Thymus (tissue), 11 donors: ENCODE results near the gene MOCS3. TPM values are rescaled to one million over a fixed set of nuclear protein-coding genes. Genes with fewer than 3 reads are reported as not detected.

Experiments used
- DNase-seq, 9 donors: peaks; one replicate each; pipeline ENCODE4 v3.0.0-alpha.2; 2013; ENCODE audit warnings: low spot score in 9 of 9, low read depth in 6 of 9, missing footprints in 1 of 9
- H3K27ac ChIP-seq, 2 donors: one replicate each; pipeline ENCODE4 v1.5.1; 2013; ENCODE audit warnings: control low read depth in 1 of 2, low read depth in 1 of 2, low read length in 1 of 2, mild to moderate bottlenecking in 1 of 2, moderate library complexity in 1 of 2
- H3K27me3 ChIP-seq, 2 donors: one replicate each; pipeline ENCODE4 v1.5.1; 2013; ENCODE audit warnings: low read length in 1 of 2; ENCODE audit not compliant: control insufficient read depth in 2 of 2, insufficient read depth in 1 of 2
- H3K36me3 ChIP-seq, 2 donors: one replicate each; pipeline ENCODE4 v1.5.1; 2013; ENCODE audit warnings: low read length in 1 of 2, mild to moderate bottlenecking in 1 of 2, moderate library complexity in 1 of 2; ENCODE audit not compliant: control insufficient read depth in 2 of 2, insufficient read depth in 2 of 2
- H3K4me1 ChIP-seq, 2 donors: one replicate each; pipeline ENCODE4 v1.5.1; 2013; ENCODE audit warnings: low read length in 2 of 2; ENCODE audit not compliant: control insufficient read depth in 2 of 2, insufficient read depth in 2 of 2
- H3K4me3 ChIP-seq, 2 donors: one replicate each; pipeline ENCODE4 v1.5.1; 2013; ENCODE audit warnings: low read length in 2 of 2, control low read depth in 1 of 2, mild to moderate bottlenecking in 1 of 2
- H3K9me3 ChIP-seq, 2 donors: one replicate each; pipeline ENCODE4 v1.5.1; 2013; ENCODE audit warnings: low read length in 1 of 2, mild to moderate bottlenecking in 1 of 2; ENCODE audit not compliant: control insufficient read depth in 2 of 2, insufficient read depth in 1 of 2
- WGBS: extraction: QIAGEN DNeasy Blood & Tissue Kit; methylation state at CpG from one replicate; pipeline ENCODE4 v1.1.7; 2013; 5-methylcytosine and 5-hydroxymethylcytosine counted together
- polyA plus RNA-seq: library from polyadenylated mRNA; stranded (reverse); fragments of 200-250 nt; gene quantifications from one replicate; pipeline ENCODE4 v1.2.3, GENCODE V29; 2013
- total RNA-seq: library from RNA; stranded (reverse); fragments of 120-200 nt; gene quantifications from one replicate; pipeline ENCODE4 v1.2.4, GENCODE V29; 2013
- donor health status: healthy.

MOCS3 gene
- total and polyA plus RNA-seq, 2 donors, result 3.4 to 3.7 TPM

- H3K9me3 ChIP-seq, result no peaks in the 10 kb centered on the region
- no peak overlapping the region for H3K4me3 ChIP-seq
- no peaks in the 10 kb centered on the region for H3K36me3 ChIP-seq
- no peak for DNase-seq
- peaks cover 0 to 2% of the 10 kb centered on the region in 2 donors for H3K27me3 ChIP-seq
- H3K4me1 ChIP-seq, result no peaks in the 10 kb centered on the region
- H3K27ac ChIP-seq, result no peak overlapping the region
- WGBS, result 92% methylated on average over 4 of the region's 4 CpGs
These were observed 40.7 kb downstream of the MOCS3 start for GRCh38 chr20:50999355-50999754.

- no peaks in the 10 kb centered on the region for H3K4me1 ChIP-seq
- whole genome bisulfite sequencing, result 92% methylated on average over 20 of the region's 20 CpGs
- DNase-seq, result no peak
- H3K4me3 ChIP-seq, result no peak overlapping the region
- H3K27ac ChIP-seq, result no peak overlapping the region
- peaks cover 0 to under 1% of the 10 kb centered on the region in 2 donors for H3K27me3 ChIP-seq
- H3K9me3 ChIP-seq, result no peaks in the 10 kb centered on the region
- H3K36me3 ChIP-seq, result no peaks in the 10 kb centered on the region
These were observed 43.0 kb downstream of the MOCS3 start for GRCh38 chr20:51001430-51002265.

- DNase-seq, result no peak
- no peak overlapping the region for H3K27ac ChIP-seq
- no peaks in the 10 kb centered on the region for H3K9me3 ChIP-seq
- H3K4me1 ChIP-seq, result no peaks in the 10 kb centered on the region
- 86% methylated on average over 7 of the region's 7 CpGs for WGBS
- H3K4me3 ChIP-seq, result no peak overlapping the region
- H3K27me3 ChIP-seq, result no peaks in the 10 kb centered on the region
- no peaks in the 10 kb centered on the region for H3K36me3 ChIP-seq
These were observed 44.0 kb downstream of the MOCS3 start for GRCh38 chr20:51002633-51003032.

- WGBS, result 90% methylated on average over 21 of the region's 21 CpGs
- Histone ChIP-seq H3K27ac (no peak overlapping the region), H3K4me1 (no peaks in the 10 kb centered on the region), H3K4me3 (no peak overlapping the region), H3K36me3 (no peaks in the 10 kb centered on the region), H3K9me3 (no peaks in the 10 kb centered on the region), H3K27me3 (no peaks in the 10 kb centered on the region)
- DNase-seq, result no peak
These were observed 45.1 kb downstream of the MOCS3 start for GRCh38 chr20:51003753-51004152.

- DNase-seq, result no peak
- Histone ChIP-seq H3K9me3 (no peaks in the 10 kb centered on the region), H3K4me3 (no peak overlapping the region), H3K4me1 (no peaks in the 10 kb centered on the region), H3K27me3 (no peaks in the 10 kb centered on the region), H3K27ac (no peak overlapping the region), H3K36me3 (no peaks in the 10 kb centered on the region)
- WGBS, result 97% methylated on average over 44 of the region's 44 CpGs
These were observed 45.7 kb downstream of the MOCS3 start for GRCh38 chr20:51004305-51004727.

GRCh38 chr20:51004781-51005180 is 46.2 kb downstream of the MOCS3 start:
- 96% methylated on average over 9 of the region's 9 CpGs for WGBS
- H3K4me3 ChIP-seq, result no peak overlapping the region
- no peak overlapping the region for H3K27ac ChIP-seq
- peaks cover 0 to under 1% of the 10 kb centered on the region in 2 donors for H3K27me3 ChIP-seq
- no peaks in the 10 kb centered on the region for H3K36me3 ChIP-seq
- H3K9me3 ChIP-seq, result no peaks in the 10 kb centered on the region
- H3K4me1 ChIP-seq, result no peaks in the 10 kb centered on the region
- DNase-seq, result no peak

- H3K4me1 ChIP-seq, result no peaks in the 10 kb centered on the region
- no peak for DNase-seq
- H3K36me3 ChIP-seq, result no peaks in the 10 kb centered on the region
- H3K9me3 ChIP-seq, result no peaks in the 10 kb centered on the region
- 97% methylated on average over 7 of the region's 7 CpGs for WGBS
- peaks cover 0 to 3% of the 10 kb centered on the region in 2 donors for H3K27me3 ChIP-seq
- H3K4me3 ChIP-seq, result no peak overlapping the region
- no peak overlapping the region for H3K27ac ChIP-seq
These were observed 46.6 kb downstream of the MOCS3 start for GRCh38 chr20:51005214-51005613.

- 93% methylated on average over 5 of the region's 5 CpGs for WGBS
- no peak for DNase-seq
- Histone ChIP-seq H3K27me3 (peaks cover 0 to 3% of the 10 kb centered on the region in 2 donors), H3K4me3 (no peak overlapping the region), H3K9me3 (no peaks in the 10 kb centered on the region), H3K36me3 (no peaks in the 10 kb centered on the region), H3K4me1 (no peaks in the 10 kb centered on the region), H3K27ac (no peak overlapping the region)
These were observed 50.1 kb downstream of the MOCS3 start for GRCh38 chr20:51008718-51009117.

- Histone ChIP-seq H3K27me3 (peaks cover 2 to 4% of the 10 kb centered on the region in 2 donors), H3K36me3 (no peaks in the 10 kb centered on the region), H3K27ac (no peak overlapping the region), H3K9me3 (no peaks in the 10 kb centered on the region), H3K4me1 (no peaks in the 10 kb centered on the region), H3K4me3 (no peak overlapping the region)
- no peak for DNase-seq
- WGBS, result 88% methylated on average over 58 of the region's 58 CpGs
These were observed 50.9 kb downstream of the MOCS3 start for GRCh38 chr20:51009303-51010042.
